WTC11 (cell line): ENCODE data around the gene DIDO1.

ENCODE experiments used
- ELF4 ChIP-seq: sonication (generic); formaldehyde crosslinking; IDR thresholded peaks from 2 replicates; pipeline ENCODE4 v1.8.1; 2022; ENCODE audit warnings: low read depth, mild to moderate bottlenecking, moderate library complexity, missing genetic modification reagents
- FOXK1 ChIP-seq: sonication (generic); formaldehyde crosslinking; IDR thresholded peaks from 2 replicates; pipeline ENCODE4 v1.8.0; 2022; ENCODE audit warnings: mild to moderate bottlenecking, moderate library complexity, missing genetic modification reagents
- HMGXB4 ChIP-seq: sonication (generic); formaldehyde crosslinking; IDR thresholded peaks from 2 replicates; pipeline ENCODE4 v1.8.1; 2023; ENCODE audit warnings: mild to moderate bottlenecking, moderate library complexity, missing genetic modification reagents
- MAX ChIP-seq: sonication (generic); formaldehyde crosslinking; IDR thresholded peaks from 2 replicates; pipeline ENCODE4 v1.8.0; 2022; ENCODE audit warnings: mild to moderate bottlenecking, missing genetic modification reagents
- MLX ChIP-seq: sonication (generic); formaldehyde crosslinking; IDR thresholded peaks from 2 replicates; pipeline ENCODE4 v1.8.1; 2023; ENCODE audit warnings: mild to moderate bottlenecking, missing genetic modification reagents, moderate library complexity
- STAT6 ChIP-seq: sonication (generic); formaldehyde crosslinking; conservative IDR thresholded peaks from 2 replicates; pipeline ENCODE4 v1.8.1; 2023; ENCODE audit warnings: mild to moderate bottlenecking, low read depth, missing genetic modification reagents, moderate library complexity
- USF2 ChIP-seq: sonication (generic); formaldehyde crosslinking; IDR thresholded peaks from 2 replicates; pipeline ENCODE4 v1.8.1; 2023; ENCODE audit warnings: mild to moderate bottlenecking, missing genetic modification reagents, moderate library complexity
- TF ChIP-seq, protein P1 (sequence below): fragments of 250-450 bp; sonication (Bioruptor Pico); IDR thresholded peaks from 2 replicates; pipeline ENCODE4 v2.1.2; 2022; ENCODE audit warnings: mild to moderate bottlenecking, moderate library complexity
- TF ChIP-seq, protein P2 (sequence below): fragments of 200-600 bp; IDR thresholded peaks from 2 replicates; pipeline ENCODE4 v1.8.0; 2022; ENCODE audit warnings: antibody characterized with exemption
- TF ChIP-seq, protein P3 (sequence below): sonication (generic); formaldehyde crosslinking; IDR thresholded peaks from 2 replicates; pipeline ENCODE4 v1.8.1; 2023; ENCODE audit warnings: mild to moderate bottlenecking, missing genetic modification reagents

GRCh38 chr20:62860924-62861691 is 65.2 kb downstream of the DIDO1 start:
- TF ChIP-seq, protein P1, sequence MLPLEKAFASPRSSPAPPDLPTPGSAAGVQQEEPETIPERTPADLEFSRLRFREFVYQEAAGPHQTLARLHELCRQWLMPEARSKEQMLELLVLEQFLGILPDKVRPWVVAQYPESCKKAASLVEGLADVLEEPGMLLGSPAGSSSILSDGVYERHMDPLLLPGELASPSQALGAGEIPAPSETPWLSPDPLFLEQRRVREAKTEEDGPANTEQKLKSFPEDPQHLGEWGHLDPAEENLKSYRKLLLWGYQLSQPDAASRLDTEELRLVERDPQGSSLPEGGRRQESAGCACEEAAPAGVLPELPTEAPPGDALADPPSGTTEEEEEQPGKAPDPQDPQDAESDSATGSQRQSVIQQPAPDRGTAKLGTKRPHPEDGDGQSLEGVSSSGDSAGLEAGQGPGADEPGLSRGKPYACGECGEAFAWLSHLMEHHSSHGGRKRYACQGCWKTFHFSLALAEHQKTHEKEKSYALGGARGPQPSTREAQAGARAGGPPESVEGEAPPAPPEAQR (CRISPR knock-in tag) = no peak
- TF ChIP-seq MLX (CRISPR knock-in tag) = no peak
- TF ChIP-seq, protein P2, sequence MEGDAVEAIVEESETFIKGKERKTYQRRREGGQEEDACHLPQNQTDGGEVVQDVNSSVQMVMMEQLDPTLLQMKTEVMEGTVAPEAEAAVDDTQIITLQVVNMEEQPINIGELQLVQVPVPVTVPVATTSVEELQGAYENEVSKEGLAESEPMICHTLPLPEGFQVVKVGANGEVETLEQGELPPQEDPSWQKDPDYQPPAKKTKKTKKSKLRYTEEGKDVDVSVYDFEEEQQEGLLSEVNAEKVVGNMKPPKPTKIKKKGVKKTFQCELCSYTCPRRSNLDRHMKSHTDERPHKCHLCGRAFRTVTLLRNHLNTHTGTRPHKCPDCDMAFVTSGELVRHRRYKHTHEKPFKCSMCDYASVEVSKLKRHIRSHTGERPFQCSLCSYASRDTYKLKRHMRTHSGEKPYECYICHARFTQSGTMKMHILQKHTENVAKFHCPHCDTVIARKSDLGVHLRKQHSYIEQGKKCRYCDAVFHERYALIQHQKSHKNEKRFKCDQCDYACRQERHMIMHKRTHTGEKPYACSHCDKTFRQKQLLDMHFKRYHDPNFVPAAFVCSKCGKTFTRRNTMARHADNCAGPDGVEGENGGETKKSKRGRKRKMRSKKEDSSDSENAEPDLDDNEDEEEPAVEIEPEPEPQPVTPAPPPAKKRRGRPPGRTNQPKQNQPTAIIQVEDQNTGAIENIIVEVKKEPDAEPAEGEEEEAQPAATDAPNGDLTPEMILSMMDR = no peak
- TF ChIP-seq, protein P3, sequence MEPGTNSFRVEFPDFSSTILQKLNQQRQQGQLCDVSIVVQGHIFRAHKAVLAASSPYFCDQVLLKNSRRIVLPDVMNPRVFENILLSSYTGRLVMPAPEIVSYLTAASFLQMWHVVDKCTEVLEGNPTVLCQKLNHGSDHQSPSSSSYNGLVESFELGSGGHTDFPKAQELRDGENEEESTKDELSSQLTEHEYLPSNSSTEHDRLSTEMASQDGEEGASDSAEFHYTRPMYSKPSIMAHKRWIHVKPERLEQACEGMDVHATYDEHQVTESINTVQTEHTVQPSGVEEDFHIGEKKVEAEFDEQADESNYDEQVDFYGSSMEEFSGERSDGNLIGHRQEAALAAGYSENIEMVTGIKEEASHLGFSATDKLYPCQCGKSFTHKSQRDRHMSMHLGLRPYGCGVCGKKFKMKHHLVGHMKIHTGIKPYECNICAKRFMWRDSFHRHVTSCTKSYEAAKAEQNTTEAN (CRISPR knock-in tag) = no peak
- no peak for TF ChIP-seq ELF4 (CRISPR knock-in tag)
- no peak for TF ChIP-seq USF2
- no peak for TF ChIP-seq MAX
- peak; percentile 26; the same call in 1 of the 2 replicates for TF ChIP-seq FOXK1
- no peak for TF ChIP-seq STAT6 (CRISPR knock-in tag)
- TF ChIP-seq HMGXB4 (CRISPR knock-in tag) = no peak
